HepG2 (cell line): Measurements from ENCODE around the gene SLC36A1.

Experiments
- CTCF ChIP-seq: sonication (generic); formaldehyde crosslinking; IDR thresholded peaks from 2 replicates; pipeline ENCODE4 v1.5.0; 2020; ENCODE audit warnings: mild to moderate bottlenecking, missing genetic modification reagents, moderate library complexity
- ESRRA ChIP-seq: sonication (generic); formaldehyde crosslinking; IDR thresholded peaks from 2 replicates; pipeline ENCODE4 v1.5.1; 2020; ENCODE audit warnings: mild to moderate bottlenecking, low read depth, missing genetic modification reagents
- EZH2 ChIP-seq: conservative IDR thresholded peaks from 2 replicates; pipeline ENCODE4 v1.6.1; 2012; ENCODE audit warnings: mild to moderate bottlenecking, low read depth, low read length, moderate library complexity
- KLF6 ChIP-seq: IDR thresholded peaks from 2 replicates; pipeline ENCODE4 v1.8.0; 2016; ENCODE audit warnings: missing biosample characterization, missing genetic modification reagents
- NFAT5 ChIP-seq: sonication (generic); formaldehyde crosslinking; IDR thresholded peaks from 2 replicates; pipeline ENCODE4 v1.4.0; 2020; ENCODE audit warnings: missing genetic modification reagents
- RAD21 ChIP-seq: fragments of 450-650 bp; formaldehyde crosslinking; IDR thresholded peaks from 2 replicates; pipeline ENCODE4 v1.5.0; 2020; ENCODE audit warnings: mild to moderate bottlenecking
- TAF1 ChIP-seq: sonication (generic); formaldehyde crosslinking; IDR thresholded peaks from 2 replicates; pipeline ENCODE4 v1.4.0; 2020; ENCODE audit warnings: missing genetic modification reagents
- ZFP91 ChIP-seq: sonication (generic); formaldehyde crosslinking; IDR thresholded peaks from 2 replicates; pipeline ENCODE4 v1.9.0; 2022; ENCODE audit warnings: missing genetic modification reagents, mild to moderate bottlenecking, borderline replicate concordance
- ZNF24 ChIP-seq: fragments of 450-650 bp; IDR thresholded peaks from 2 replicates; pipeline ENCODE4 v1.6.1; 2017; ENCODE audit warnings: antibody characterized with exemption, mild to moderate bottlenecking
- ZNF260 ChIP-seq: sonication (generic); formaldehyde crosslinking; IDR thresholded peaks from 2 replicates; pipeline ENCODE4 v1.4.0; 2020; ENCODE audit warnings: missing genetic modification reagents, low read depth, mild to moderate bottlenecking, borderline replicate concordance
- ZNF292 ChIP-seq: sonication (generic); formaldehyde crosslinking; IDR thresholded peaks from 2 replicates; pipeline ENCODE4 v1.8.1; 2022; ENCODE audit warnings: mild to moderate bottlenecking, low read depth, missing genetic modification reagents, borderline replicate concordance

- no peak for TF ChIP-seq EZH2
- no peak for TF ChIP-seq ESRRA (CRISPR knock-in tag)
- TF ChIP-seq RAD21: no peak
- TF ChIP-seq ZNF24: no peak
- no peak for TF ChIP-seq ZNF292 (CRISPR knock-in tag)
- TF ChIP-seq CTCF (CRISPR knock-in tag): no peak
- TF ChIP-seq TAF1 (CRISPR knock-in tag): no peak
- TF ChIP-seq ZNF260 (CRISPR knock-in tag): no peak
- TF ChIP-seq ZFP91 (CRISPR knock-in tag): no peak
- TF ChIP-seq KLF6 (CRISPR knock-in tag): no peak
- TF ChIP-seq NFAT5 (CRISPR knock-in tag): no peak
These were observed 35.8 kb downstream of the SLC36A1 start for GRCh38 chr5:151483176-151483575.
